RKO (cell line): ENCODE data around the gene ZNF326.
A peak's percentile ranks its signal among the peaks of the same experiment; 100 is the strongest.
"Not testable (repeated sequence)": the region's sequence is repeated elsewhere in the genome, so short reads cannot be mapped to it uniquely, and the experiment has no call there.

Experiments used
- DNase-seq: peaks from one replicate; pipeline ENCODE4 v3.0.0-alpha.2; 2016; ENCODE audit warnings: low spot score

Gene ZNF326

GRCh38 chr1:89971600-89971999, 23.3 kb upstream of the ZNF326 start:
- no peak for DNase-seq

- DNase-seq: no peak
Observed at GRCh38 chr1:89972024-89972423, 22.9 kb upstream of the ZNF326 start.

GRCh38 chr1:89973471-89974127, 21.3 kb upstream of the ZNF326 start:
- no peak for DNase-seq

- DNase-seq: no peak
Observed at GRCh38 chr1:89974256-89974655, 20.7 kb upstream of the ZNF326 start.

GRCh38 chr1:89974696-89975470, 20.0 kb upstream of the ZNF326 start:
- DNase-seq: no peak

- DNase-seq: no peak
Observed at GRCh38 chr1:89975540-89976125, 19.3 kb upstream of the ZNF326 start.

GRCh38 chr1:89978755-89979154, 16.2 kb upstream of the ZNF326 start:
- no peak for DNase-seq

GRCh38 chr1:89980605-89981004, 14.3 kb upstream of the ZNF326 start:
- no peak for DNase-seq

GRCh38 chr1:89982846-89983245, 12.1 kb upstream of the ZNF326 start:
- DNase-seq: not testable (repeated sequence)

- not testable (repeated sequence) for DNase-seq
Observed at GRCh38 chr1:89984564-89985116, 10.3 kb upstream of the ZNF326 start.

GRCh38 chr1:89986020-89986419, 8.9 kb upstream of the ZNF326 start:
- DNase-seq: no peak

GRCh38 chr1:89987159-89987819, 7.6 kb upstream of the ZNF326 start:
- peak; percentile 77 for DNase-seq

GRCh38 chr1:89989099-89989498, 5.8 kb upstream of the ZNF326 start:
- no peak for DNase-seq

- no peak for DNase-seq
Observed at GRCh38 chr1:89989799-89990198, 5.1 kb upstream of the ZNF326 start.

GRCh38 chr1:89990976-89991831, 3.7 kb upstream of the ZNF326 start:
- DNase-seq: peak; percentile 24

- DNase-seq: no peak
Observed at GRCh38 chr1:89993541-89993940, 1.4 kb upstream of the ZNF326 start.

- no peak for DNase-seq
Observed at GRCh38 chr1:89994231-89994804, 592 bp upstream of the ZNF326 start.

GRCh38 chr1:89995598-89996449, 914 bp downstream of the ZNF326 start:
- DNase-seq: peak; percentile 52

GRCh38 chr1:89996450-89997110, 1.7 kb downstream of the ZNF326 start:
- DNase-seq: no peak

- DNase-seq: peak; percentile 8
Observed at GRCh38 chr1:89997152-89997551, 2.2 kb downstream of the ZNF326 start.
